Epithelial cell of proximal tubule (primary cell): Measurements from ENCODE around the gene SLC12A7. TPM values are rescaled to one million over a fixed set of nuclear protein-coding genes. Genes with fewer than 3 reads are reported as not detected.

Source experiments
- DNase-seq: peaks from one replicate; pipeline ENCODE4 v3.0.0-alpha.2; 2011; ENCODE audit warnings: low read depth
- H3K4me3 ChIP-seq: 2 replicates; pipeline ENCODE4 v1.5.1; 2011; ENCODE audit warnings: low read depth, mild to moderate bottlenecking, low read length
- CTCF ChIP-seq: conservative IDR thresholded peaks from 2 replicates; pipeline ENCODE4 v1.5.1; 2012; ENCODE audit warnings: low read depth, mild to moderate bottlenecking, low read length
- total RNA-seq: library from RNA; depleted of rRNA; stranded (reverse); fragments of >200 nt; gene quantifications from 2 replicates; pipeline ENCODE4 v1.2.3, GENCODE V29; 2015

The SLC12A7 gene
- total RNA-seq, 1 donor from 2014 or later, result 32.8 TPM

GRCh38 chr5:1060535-1060981 lies 51.3 kb downstream of the SLC12A7 start:
- no peak for TF ChIP-seq CTCF
- no peak overlapping the region for H3K4me3 ChIP-seq
- DNase-seq, result no peak

GRCh38 chr5:1059884-1060263 lies 52.0 kb downstream of the SLC12A7 start:
- no peak for DNase-seq
- no peak for TF ChIP-seq CTCF
- no peak overlapping the region for H3K4me3 ChIP-seq

- no peak for DNase-seq
- TF ChIP-seq CTCF, result no peak
- no peak overlapping the region for H3K4me3 ChIP-seq
Measured at GRCh38 chr5:1058988-1059883, 52.6 kb downstream of the SLC12A7 start.

- no peak for DNase-seq
- no peak overlapping the region for H3K4me3 ChIP-seq
- no peak for TF ChIP-seq CTCF
Measured at GRCh38 chr5:1058083-1058945, 53.5 kb downstream of the SLC12A7 start.

- TF ChIP-seq CTCF, result no peak
- H3K4me3 ChIP-seq, result no peak overlapping the region
- no peak for DNase-seq
Measured at GRCh38 chr5:1057485-1058082, 54.3 kb downstream of the SLC12A7 start.

GRCh38 chr5:1056611-1057484 lies 55.0 kb downstream of the SLC12A7 start:
- TF ChIP-seq CTCF, result no peak
- no peak overlapping the region for H3K4me3 ChIP-seq
- DNase-seq, result no peak
